HG02610 (cell line): ENCODE measurements around the gene MKX.
"Not testable (repeated sequence)": the region's sequence is repeated elsewhere in the genome, so short reads cannot be mapped to it uniquely, and the experiment has no call there.

ENCODE experiments used
- ATAC-seq: cut with Tn5 transposase; IDR thresholded peaks from one replicate; pipeline ENCODE4 v1.9.1; 2021; ENCODE audit warnings: mild to moderate bottlenecking, moderate library complexity; ENCODE audit not compliant: unreplicated experiment

MKX gene

DNA sequence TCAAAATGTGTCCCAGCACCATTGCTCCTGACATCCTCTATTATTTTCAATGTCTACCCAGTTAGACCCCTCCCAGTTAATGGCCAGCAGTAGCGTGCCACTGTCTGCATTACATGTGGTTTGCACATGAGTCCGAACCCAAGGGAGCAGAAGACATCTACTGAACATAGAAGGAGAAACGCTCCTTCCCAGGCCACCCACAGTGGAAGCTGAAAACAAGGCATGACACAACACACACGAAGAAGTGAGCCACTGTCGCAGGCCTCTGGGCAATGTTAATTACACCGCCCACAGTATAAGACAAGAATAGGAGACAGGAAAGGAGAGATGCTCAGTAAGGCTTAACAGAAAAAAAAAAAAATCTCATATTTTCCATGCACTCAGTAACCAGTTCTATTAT, 50.5 kb downstream of the MKX start:
- no peak for ATAC-seq

DNA sequence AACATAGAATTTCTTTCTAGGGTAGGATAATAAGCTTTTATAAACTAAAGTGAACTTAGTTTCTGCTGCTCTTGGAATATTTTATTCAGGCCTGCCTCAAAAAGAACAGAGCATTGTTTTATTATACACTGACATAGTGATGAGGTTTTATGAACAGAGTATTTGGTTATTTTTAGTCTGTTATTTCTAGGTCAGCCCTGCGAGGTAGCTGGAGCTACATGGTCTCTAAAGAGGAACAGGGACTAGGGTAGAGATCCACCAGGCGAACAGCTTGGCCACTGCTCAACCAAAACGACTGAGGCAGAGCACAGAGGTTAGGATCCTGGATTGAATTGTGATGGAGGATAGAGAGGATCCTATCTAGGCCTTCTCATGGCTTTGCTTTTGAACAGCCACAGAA, 53.0 kb downstream of the MKX start:
- no peak for ATAC-seq

DNA sequence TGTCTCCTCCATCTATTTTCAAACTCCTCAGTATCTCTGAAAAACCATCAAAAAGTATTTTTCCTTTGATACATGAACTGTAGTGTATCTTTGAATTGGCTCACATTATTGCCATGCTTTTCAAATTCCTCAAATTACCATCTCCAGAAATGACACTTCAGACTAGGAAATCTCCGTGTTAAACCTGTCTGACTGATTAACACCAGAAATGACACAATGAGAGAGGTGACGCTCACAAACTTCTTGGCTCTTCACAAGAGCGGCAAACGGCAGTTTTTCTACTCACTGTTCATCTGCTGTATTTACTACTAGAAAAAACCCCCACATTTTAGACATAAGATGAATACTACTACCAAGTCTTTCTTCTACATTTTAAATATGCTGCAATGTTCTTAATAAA, 56.6 kb downstream of the MKX start:
- ATAC-seq, result no peak

DNA sequence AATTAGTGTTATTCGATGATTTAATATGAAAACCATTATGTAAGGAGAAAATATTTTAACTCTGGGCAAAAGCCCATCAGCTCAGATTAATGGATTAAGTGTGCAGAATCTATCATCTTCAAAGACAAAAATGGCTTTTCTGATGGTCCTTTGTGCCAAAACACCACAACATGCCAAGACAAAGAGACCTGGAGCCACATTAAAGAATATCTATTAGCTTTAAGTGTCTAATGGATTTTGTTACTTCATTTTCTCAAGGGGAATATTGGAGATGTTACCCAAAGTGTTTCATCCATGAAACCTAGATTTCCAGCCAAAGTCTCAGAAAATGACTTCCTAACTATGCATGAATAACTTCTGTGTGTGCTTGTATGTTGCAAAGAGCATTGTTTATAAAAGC, 57.3 kb downstream of the MKX start:
- ATAC-seq, result no peak

DNA sequence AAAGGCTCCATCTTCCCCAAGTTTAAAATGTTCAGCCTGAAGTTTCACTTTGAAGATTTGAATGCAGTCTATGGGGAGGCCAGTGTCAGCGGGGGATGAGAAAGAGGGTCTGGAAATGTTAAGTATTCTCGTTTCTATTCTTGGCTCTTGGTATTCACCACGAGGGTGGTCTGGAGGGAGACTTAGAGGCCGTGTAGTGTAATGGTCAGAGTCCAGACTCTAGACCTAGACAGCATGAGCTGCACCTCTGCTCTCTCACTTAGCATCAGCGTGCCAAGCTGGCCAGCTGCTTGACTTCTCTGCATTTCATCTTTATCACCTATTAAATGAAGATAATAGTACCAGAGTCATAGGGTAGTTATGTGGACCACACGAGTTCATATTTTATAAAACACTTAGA, 57.9 kb downstream of the MKX start:
- ATAC-seq, result no peak

DNA sequence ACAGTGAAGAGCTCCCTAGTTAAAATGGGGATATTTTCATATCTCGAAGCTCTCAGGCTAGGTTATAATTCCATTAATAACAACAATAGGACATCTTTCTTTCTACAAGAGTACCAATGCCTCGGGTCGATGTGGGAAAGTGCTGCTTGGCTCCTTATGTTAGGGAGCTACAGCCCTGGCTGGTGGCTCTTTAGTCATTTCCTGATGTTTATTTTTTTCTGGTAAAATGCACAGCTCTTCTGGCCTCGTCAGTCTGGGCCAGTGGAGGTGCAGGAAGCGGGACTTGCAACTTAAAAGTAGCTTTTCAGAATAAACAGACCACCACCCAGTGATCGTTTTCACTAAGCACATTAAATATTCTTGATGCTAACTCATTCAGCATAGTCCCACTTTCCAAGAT, 58.3 kb downstream of the MKX start:
- ATAC-seq, result no peak

DNA sequence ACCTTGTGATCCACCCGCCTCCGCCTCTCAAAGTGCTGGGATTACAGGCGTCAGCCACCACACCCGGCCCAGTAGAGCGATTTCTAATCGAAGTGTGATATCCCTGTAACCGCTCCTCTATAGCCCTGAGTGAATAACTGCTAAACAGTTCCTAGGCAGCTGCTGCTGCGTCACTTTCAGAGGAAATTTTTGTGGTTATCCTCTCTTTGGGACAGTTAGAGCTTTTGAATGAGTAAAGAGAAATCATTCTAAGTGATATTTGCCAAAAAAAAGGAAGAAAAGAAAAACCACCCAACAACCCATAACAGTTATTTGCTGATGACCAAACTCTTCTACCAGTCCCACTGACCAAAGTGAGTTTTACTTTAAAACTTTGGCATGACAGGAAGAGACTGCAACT, 59.9 kb downstream of the MKX start:
- no peak for ATAC-seq

DNA sequence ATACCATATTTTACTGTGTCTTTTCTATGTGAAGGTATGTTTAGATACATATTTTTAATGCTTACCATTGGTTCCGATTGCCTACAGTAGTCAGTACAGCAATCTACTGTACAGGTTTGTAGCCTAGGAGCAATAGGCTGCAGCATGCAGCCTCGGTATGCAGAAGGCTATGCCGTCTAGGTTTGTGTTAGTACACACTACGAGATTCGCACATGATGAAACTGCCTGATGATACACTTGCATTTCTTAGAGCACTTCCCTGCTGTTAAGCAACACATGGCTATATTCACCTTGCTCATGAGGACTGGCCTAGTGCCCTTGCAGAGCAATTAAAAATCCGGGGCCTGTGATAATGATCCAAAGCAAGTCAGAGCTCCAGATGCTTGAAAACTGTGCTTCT, 62.4 kb downstream of the MKX start:
- no peak for ATAC-seq

DNA sequence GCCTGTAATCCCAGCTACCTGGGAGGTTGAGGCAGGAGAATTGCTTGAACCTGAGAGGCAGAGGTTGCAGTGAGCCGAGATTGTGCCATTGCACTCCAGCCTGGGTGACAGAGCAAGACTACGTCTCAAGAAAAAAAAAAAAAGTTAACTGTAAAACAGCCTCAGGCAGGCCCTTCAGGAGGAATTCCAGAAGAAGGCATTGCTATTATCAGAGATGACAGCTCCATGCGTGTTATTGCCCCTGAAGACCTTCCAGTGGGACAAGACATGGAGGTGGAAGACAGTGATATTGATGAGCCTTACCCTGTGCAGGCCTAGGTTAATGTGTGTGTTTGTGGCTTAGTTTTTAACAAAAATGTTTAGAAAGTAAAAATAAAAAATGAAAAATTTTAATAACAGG, 63.8 kb downstream of the MKX start:
- not testable (repeated sequence) for ATAC-seq

DNA sequence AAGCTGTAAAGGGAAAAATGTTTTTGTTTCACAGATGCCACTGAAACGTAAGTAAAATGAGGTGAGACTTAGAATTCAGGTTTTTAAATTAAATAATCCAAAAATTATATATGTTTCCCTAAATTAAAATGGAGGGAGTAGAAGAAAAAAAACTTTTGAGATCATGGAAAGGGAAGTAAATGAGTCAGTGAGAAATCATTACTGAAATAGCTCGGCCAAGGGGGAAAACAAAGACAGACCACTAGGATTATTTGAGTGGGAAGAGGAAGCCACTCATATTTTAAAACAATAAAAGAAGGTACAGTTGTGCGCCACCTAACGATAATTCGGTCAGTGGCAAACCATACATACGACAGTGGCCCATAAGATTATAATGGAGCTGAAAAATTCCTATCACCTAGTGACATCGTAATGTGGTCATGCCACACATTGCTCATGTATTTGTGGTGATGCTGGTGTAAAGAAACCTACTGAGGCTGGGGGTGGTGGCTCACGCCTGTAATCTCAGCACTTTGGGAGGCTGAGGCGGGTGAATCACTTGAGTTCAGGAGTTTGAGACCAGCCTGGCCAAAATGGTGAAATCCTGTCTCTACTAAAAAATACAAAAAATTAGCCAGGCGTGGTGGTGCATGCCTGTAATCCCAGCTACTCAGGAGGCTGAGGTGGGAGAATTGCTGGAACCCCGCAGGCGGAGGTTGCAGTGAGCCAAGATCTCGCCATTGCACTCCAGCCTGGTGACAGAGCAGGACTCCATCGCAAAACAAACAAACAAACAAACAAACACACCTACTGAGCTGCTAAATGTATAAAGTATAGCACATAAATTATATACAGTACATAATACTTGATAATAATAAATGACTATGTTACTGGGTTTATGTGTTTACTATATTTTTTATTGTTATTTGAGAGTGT, 64.7 kb downstream of the MKX start:
- no peak for ATAC-seq

DNA sequence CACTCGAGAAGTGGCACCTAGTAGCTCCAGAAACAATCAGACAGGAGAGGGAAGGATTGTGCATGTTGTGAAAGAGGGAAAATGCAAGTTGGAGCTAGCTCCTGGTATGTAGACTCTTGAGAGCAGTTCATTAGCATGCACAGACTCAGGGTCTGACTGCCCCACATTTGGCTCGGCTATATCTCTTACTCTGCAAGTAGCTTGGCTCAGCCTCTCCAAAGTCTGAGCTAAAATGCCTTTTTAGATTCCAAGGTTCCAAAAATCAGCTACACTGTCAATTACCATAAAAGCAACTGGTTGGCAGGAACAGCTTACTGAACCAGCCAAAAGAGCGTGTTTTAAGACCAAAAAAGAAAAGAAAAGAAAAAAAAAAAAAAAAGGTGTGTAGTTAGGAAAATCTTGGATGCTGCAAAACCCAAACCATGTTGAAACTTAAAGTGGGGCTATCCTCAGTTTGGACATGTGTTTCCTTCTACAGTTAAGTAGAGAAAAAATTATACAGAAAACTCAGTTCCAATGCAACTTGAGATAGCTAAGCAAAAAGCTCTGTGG, 65.5 kb downstream of the MKX start:
- ATAC-seq, result no peak

DNA sequence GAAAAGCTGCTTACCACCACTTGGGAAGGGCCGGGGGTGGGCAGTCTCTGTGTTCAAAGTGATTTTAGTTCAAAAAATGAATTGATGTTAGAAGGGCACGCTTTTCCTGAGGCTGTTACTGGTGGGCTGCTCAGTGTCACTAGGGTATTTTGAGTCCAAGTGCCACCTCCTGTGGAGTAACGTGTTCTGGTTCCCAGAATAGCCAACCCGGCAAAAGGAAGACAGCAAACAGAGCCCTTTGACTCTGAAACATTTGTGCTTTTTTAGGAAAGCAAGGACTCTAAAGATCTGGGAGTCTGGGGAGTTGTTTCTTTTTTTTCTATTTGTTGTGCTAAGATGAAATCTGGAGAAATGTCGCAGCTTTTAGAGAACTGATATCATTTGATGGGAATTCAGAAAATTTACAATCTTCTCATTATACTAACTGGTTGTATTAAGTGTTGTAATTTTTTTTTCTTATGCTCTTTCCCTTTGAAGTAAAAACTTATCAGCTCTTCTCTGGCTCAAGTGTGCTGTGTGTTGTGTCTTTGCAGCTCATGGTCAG, 66.2 kb downstream of the MKX start:
- ATAC-seq, result no peak

DNA sequence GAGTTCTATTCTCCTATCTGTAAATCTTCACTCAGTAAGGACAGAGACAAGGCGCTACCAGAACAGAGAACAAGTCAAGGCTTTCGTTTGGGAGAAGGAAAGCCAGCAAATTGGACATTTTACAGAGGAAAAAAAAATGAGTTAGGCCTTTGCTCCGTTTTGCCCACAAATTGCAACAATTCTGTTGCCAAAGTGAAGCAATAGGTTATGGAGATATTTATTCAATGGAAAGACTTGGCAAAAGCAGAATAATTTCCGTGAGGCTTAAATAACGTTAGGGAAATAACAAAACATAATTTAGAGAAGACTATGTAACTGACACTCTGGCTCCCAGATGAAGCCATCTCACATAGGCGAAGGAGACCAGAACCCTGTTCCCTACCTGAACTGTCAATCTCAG, 67.5 kb downstream of the MKX start:
- no peak for ATAC-seq

DNA sequence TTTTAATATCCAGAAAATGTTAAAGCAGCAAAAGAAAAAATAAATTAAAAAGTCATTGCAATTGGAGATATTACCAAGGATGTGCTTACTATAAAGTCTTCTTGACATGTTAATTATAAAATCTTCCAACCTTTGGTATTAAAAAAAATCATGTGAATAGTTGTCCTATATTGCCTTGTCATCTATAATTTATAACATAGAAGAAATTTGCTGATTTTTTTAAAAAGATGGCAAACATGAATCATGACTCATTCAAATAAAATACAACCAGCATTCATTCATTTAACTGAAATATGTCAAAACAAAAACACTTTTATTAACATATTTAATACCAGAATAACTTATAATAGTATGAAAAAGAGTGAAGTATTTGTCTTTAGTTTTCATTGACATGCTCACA, 72.6 kb downstream of the MKX start:
- no peak for ATAC-seq

DNA sequence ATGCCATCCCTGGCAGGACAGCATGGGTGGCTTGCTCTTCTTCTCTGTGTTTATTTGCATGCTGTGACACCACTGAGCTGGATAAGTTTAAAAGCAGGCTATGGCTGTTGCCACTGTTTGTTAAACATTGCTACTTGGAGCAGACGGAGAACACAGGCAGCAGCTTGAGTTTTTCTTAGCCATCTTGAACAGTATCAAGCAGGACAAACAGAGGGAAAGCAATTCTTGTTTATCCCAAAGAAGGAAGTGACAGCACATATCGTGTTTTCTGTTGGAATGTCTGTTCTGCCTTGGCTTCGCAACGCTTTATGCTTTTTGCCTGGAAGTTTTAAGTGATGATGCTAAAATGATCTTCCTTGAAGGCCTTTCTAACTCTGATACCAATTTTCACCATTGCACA, 73.8 kb downstream of the MKX start:
- no peak for ATAC-seq

DNA sequence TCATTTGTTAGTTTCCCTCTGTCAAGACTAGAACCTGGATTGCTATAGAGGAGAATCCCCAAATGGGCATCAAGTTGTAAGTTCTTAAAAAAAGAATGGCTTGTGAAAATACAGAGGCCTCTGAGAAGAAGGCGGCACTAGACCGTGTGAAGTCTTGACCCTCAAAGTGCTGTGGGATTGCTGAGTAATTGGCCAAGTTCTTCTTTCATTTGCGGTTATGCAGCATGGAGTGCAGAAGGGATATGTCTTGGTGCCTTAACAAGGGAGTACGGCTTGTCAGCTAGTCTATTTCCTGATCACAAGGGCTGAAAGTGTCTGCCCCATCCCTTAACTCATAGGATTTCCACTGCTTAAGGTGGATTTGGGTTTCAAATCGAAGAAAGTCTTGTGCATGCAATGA, 81.2 kb downstream of the MKX start:
- no peak for ATAC-seq

DNA sequence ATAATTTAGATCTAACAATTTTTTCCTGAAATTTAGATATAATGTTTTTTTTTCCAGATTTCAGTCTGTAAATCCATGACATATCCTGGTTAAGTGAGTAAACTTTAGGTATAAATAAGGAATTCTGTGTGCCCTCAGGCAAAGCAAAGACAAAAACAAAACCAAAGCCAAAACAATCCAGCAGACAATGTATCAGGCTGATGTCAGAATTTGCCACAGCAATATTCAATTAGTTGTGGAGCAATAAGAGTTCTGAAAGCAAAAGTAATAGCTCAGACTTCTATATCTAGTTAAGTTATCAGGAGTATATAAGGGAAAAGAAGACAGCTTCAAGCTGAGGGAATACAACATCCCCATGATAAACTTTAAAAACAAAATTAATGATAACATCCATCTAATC, 82.0 kb downstream of the MKX start:
- no peak for ATAC-seq

DNA sequence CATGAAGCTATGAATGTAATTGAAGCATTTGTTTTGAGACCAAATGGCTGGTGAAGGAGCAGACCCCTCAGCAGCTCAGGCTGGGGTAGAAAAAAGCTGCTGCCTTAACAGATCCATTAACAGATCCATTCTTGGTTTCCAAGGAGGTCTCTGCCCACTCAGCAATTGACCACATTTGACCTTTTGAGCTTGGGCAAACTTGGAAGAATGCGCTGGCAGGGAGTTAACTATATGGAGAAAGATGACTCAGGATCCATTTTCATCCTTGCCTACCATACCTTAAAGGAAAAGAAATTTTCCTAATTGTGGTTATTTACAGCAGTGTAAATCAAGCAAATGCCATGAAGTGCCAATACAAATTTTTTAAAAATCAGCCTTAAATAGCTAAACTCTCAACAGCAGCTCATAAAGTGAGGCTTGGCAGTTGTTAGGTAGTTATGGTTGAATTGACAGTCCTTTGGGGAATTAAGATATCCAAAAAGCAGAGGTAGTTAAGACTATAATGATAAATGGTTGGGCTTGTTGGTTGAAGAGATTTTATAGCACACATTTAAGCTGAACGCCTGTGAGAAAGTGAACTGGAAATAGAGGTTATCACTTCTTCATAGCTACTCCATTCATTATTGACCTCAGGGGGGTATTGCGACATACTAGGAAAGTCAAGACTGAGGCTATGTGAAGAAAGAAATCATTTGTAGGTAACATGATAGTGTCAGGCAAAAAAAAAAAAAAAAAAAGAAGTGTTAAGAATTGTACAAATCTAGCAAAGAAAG, 83.9 kb downstream of the MKX start:
- no peak for ATAC-seq

DNA sequence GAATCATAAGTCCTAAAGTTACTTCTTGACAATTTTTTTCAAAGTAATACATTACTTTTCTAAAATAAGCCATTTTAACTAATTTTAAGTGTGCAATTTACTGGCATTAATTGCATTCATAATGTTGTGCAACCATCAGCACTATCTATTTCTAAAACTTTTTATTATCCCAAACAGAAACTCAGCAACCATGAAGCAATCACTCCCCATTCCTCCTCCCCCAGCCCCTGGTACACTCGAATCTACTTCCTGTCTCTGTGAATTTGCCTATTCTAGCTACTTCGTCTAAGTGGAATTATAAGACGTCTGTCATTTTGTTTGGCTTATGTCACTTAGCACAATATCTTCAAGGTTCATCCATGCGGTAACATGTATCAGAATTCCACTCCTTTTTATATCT, 84.9 kb downstream of the MKX start:
- ATAC-seq, result no peak

DNA sequence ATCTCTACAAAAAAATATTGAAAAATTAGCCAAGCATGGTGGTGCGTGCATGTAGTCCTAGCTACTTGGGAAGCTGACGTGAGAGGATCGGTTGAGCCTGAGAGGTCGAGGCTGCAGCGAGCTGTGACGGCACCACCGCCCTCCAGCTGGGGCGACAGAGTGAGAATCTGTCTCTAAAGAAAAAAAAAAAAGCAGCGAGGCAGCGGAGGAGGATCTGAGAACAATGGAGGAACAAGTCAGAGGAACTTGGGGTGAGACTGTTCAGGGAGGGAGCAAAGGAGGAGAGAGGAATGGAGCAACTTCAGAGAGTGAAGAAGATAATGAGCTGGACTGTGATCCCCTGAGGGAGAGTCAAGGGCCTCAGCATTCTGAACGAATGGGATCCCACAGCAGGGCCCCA, 85.4 kb downstream of the MKX start:
- ATAC-seq, result no peak

DNA sequence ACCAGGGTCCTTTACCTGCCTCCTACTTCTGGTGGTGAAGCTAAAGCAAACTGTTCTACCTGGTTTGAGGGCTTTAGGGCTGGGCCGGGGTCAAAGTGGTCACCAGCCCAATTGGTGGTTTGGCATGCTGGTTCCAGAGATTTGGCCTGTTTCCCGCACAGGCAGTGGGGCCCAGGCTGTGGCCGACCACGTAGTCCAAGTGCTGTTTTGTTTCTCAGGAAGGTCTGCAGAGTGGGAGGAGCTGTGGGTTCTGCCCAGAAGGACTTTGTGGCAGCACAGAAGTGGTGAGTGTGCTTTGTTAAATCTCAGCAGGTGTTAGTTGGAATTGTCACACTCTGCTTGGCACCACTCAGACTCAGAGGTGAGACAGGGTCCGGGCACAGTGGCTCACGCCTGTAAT, 85.8 kb downstream of the MKX start:
- ATAC-seq, result no peak

DNA sequence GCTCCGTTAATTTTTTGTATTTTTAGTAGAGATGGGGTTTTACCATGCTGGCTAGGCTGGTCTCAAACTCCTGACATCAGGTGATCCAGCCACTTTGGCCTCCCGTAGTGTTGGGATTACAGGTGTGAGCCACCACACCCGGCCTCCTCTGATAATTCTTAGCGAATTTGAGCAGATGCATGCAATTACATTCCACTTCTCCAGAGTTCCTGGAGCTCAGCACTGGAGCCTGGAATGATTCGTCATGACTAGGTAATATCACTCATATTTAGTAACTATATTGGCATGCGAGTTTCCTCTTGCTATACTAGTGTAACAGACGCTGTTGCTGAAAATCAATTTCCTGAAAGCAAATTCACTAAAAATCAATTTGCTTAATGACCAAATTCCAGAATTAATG, 86.8 kb downstream of the MKX start:
- ATAC-seq, result no peak
